AG04449 (cell line): Measurements from ENCODE around the gene SCMH1.
"Not testable (repeated sequence)": the region's sequence is repeated elsewhere in the genome, so short reads cannot be mapped to it uniquely, and the experiment has no call there.

Experiments used
- CTCF ChIA-PET: fragments of 350-600 bp; formaldehyde crosslinking; extraction: SDS; loops from one replicate; lab custom pipeline; 2021; ENCODE audit warnings: antibody characterized with exemption; lab: Yijun Ruan, JAX
- POLR2A ChIA-PET: fragments of 400-600, 350-600 bp; formaldehyde crosslinking; extraction: SDS; loops from one replicate; lab custom pipeline; 2020; ENCODE audit warnings: antibody characterized with exemption, inconsistent platforms; lab: Yijun Ruan, JAX
- DNase-seq: peaks from one replicate; pipeline ENCODE4 v3.0.0-alpha.2; 2010; ENCODE audit warnings: low read depth, low spot score
- H3K4me3 ChIP-seq: 2 replicates; pipeline ENCODE4 v1.5.1; 2011; ENCODE audit warnings: low read depth, mild to moderate bottlenecking, control low read depth, low read length
- TF ChIP-seq, protein P1 (sequence below): IDR thresholded peaks from one replicate; pipeline ENCODE4 v1.5.1; 2011; ENCODE audit warnings: mild to moderate bottlenecking, moderate library complexity, low read length, control low read depth, inconsistent platforms; ENCODE audit not compliant: insufficient read depth; ENCODE audit errors: missing control alignments

The SCMH1 gene

DNA sequence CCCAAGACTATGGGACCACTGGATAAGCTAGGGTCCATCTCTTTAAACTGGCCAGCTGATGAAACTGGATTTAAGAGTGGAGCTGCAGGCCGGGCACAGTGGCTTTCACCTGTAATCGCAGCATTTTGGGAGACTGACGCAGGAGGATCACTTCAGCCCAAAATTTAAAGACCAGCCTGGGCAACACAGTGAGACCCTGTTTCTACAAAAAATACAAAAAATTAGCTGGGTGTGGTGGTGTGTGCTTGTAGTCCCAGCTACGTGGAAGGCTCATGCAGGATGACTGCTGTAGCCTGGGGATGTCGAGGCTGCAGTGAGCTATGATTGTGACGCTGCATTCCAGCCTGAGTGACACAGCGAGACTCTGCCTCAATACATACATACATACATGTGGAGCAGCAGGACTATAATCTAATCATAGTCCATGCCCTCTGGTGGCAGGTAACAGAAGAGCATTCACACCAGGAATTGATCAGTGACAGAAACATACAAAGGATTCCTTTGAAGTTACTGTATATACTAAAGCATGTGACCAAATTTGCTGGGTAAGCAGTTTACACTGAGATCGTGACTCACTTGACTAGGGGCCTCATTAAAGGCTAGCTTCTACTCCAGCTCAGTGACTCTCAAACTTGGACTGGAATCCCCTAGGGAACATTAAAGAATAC lies 119.1 kb downstream of the SCMH1 start:
- CTCF ChIA-PET, result interaction anchor here (0.7 to 2.4 kb wide), 26 partner anchors 8 to 135 kb away, joined by 3 to 34 read pairs (median 5); no protein-coding TSS in a partner anchor
- DNase-seq, result peak; percentile 72
- TF ChIP-seq, protein P1, sequence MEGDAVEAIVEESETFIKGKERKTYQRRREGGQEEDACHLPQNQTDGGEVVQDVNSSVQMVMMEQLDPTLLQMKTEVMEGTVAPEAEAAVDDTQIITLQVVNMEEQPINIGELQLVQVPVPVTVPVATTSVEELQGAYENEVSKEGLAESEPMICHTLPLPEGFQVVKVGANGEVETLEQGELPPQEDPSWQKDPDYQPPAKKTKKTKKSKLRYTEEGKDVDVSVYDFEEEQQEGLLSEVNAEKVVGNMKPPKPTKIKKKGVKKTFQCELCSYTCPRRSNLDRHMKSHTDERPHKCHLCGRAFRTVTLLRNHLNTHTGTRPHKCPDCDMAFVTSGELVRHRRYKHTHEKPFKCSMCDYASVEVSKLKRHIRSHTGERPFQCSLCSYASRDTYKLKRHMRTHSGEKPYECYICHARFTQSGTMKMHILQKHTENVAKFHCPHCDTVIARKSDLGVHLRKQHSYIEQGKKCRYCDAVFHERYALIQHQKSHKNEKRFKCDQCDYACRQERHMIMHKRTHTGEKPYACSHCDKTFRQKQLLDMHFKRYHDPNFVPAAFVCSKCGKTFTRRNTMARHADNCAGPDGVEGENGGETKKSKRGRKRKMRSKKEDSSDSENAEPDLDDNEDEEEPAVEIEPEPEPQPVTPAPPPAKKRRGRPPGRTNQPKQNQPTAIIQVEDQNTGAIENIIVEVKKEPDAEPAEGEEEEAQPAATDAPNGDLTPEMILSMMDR, result peak; percentile 63
- H3K4me3 ChIP-seq, result no peak overlapping the region
- POLR2A ChIA-PET, result interaction anchor here (1.0 kb wide), 1 partner anchor 14 kb away, joined by 3 read pairs; no protein-coding TSS in a partner anchor

- POLR2A ChIA-PET, result no interaction called here
- no peak overlapping the region for H3K4me3 ChIP-seq
- CTCF ChIA-PET, result interaction anchor here (1.7 to 2.4 kb wide), 7 partner anchors 11 to 97 kb away, joined by 5 to 34 read pairs (median 10); no protein-coding TSS in a partner anchor
- TF ChIP-seq, protein P1, result no peak
- no peak for DNase-seq
These were observed 120.0 kb downstream of the SCMH1 start for GRCh38 chr1:41122148-41122547.

DNA sequence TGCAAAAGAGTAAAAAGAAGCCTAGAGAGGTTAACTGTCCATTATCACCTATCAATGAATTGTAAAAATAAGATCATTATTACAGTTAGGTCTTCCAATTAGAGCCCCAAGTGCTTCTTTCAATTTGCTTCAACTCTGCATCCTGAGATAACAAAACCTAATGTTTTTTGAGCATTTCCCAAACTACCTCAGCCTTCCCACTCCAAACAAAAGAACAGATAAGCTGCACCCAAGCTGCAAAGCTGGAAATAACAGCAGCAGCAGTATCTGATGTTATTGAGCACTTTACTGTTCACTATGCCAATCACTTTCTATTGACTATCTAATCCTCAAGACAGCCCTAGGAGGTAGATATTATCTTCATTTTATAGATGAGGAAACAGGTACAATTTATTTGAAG lies 123.5 kb downstream of the SCMH1 start:
- no peak for DNase-seq
- POLR2A ChIA-PET, result no interaction called here
- TF ChIP-seq, protein P1, result no peak
- CTCF ChIA-PET, result interaction anchor here (1.3 kb wide), 1 partner anchor 9 kb away, joined by 3 read pairs; no protein-coding TSS in a partner anchor
- H3K4me3 ChIP-seq, result no peak overlapping the region

- CTCF ChIA-PET, result interaction anchor here (1.3 to 1.4 kb wide), 2 partner anchors 8 to 11 kb away, joined by 3 read pairs; no protein-coding TSS in a partner anchor
- POLR2A ChIA-PET, H3K4me3 ChIP-seq, DNase-seq: not testable (repeated sequence)
These were observed 124.9 kb downstream of the SCMH1 start for GRCh38 chr1:41117241-41117640.

DNA sequence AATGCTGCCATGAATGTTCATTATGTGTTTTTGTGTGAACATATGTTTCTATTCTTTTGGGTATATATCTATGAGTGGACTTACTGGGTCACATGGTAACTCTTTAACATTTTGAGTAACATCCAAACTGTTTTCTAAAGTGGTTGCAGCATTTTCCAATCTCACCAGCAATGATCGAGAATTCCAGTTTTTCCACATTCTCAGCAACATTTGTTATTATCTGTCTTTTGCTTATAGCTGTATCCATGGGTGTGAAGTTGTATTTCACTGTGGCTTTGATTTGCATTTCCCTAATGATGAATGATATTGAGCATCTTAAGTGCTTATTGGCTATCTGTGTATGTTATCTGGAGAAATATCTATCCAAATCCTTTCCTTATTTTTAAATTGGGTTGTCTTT lies 131.4 kb downstream of the SCMH1 start:
- DNase-seq, result no peak
- POLR2A ChIA-PET, result no interaction called here
- TF ChIP-seq, protein P1, result no peak
- H3K4me3 ChIP-seq, result no peak overlapping the region
- CTCF ChIA-PET, result interaction anchor here (5.3 kb wide), 1 partner anchor 12 kb away, joined by 34 read pairs; no protein-coding TSS in a partner anchor

DNA sequence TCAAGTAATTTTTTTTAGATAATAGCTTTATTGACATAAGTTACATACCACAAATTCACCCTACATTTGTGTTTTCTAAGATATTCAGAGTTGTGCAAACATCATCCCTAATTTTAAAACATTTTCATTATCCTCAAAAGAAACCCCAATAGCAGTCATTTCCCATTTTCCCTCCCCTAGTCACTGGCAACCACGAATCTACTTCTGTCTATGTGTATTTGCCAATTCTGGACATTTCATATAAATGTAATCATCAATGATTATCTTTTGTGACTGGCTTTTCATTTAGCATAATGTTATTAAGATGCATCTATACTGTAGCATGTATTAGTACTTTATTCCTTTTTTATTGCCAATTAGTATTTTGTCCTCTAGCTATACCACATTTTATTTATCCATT lies 131.8 kb downstream of the SCMH1 start:
- TF ChIP-seq, protein P1, result no peak
- ChIA-PET POLR2A (no interaction called here), CTCF (interaction anchor here (5.3 kb wide), 1 partner anchor 13 kb away, joined by 34 read pairs; no protein-coding TSS in a partner anchor)
- DNase-seq, result no peak
- H3K4me3 ChIP-seq, result no peak overlapping the region
